GM23248 (cell line): ENCODE data around the gene SLC35F3.

Source experiments
- EZH2 ChIP-seq: fragments of 200-600 bp; sonication (generic); IDR thresholded peaks from 2 replicates; pipeline ENCODE4 v1.6.1; 2018; ENCODE audit warnings: antibody characterized with exemption, mild to moderate bottlenecking; ENCODE audit not compliant: insufficient read depth, poor library complexity, severe bottlenecking
- EZH2phosphoT487 ChIP-seq: fragments of 200-600 bp; sonication (generic); IDR thresholded peaks from 2 replicates; pipeline ENCODE4 v1.6.1; 2018; ENCODE audit warnings: antibody characterized with exemption, moderate library complexity, mild to moderate bottlenecking, low read depth; ENCODE audit not compliant: insufficient read depth

DNA sequence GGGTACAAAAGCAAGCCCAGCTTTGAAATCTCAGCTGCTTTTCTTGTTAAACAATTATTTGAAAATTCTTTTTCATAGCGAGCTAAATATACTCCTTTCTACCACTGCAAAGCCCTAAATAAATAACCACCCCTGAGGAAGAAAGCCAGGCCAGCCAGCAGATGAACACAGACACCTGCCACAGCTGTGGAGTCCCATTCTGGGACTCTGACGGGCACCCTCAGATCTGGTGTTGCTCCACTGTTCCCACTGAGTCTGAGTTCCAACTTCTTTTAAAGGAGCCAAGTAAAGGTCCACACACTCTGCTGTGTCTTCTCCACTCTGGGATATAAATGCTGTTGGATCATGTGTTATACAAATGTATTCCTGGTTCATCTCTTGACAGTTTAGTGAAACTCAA is 391.1 kb downstream of the SLC35F3 start:
- TF ChIP-seq EZH2phosphoT487 = no peak
- TF ChIP-seq EZH2 = no peak
